GM21717 (cell line): Measurements from ENCODE around the gene INTS15.
A peak's percentile ranks its signal among the peaks of the same experiment; 100 is the strongest.

Experiments used
- ATAC-seq: cut with Tn5 transposase; IDR thresholded peaks from one replicate; pipeline ENCODE4 v1.9.1; 2021; ENCODE audit warnings: mild to moderate bottlenecking, moderate library complexity; ENCODE audit not compliant: unreplicated experiment

The INTS15 gene

GRCh38 chr7:6589829-6590644 is at the start of gene INTS15:
Gene INTS15 (plus strand): TSS chr7:6590021. CDS start chr7:6590284, 263 bp downstream.
- peak; percentile 90 for ATAC-seq

DNA sequence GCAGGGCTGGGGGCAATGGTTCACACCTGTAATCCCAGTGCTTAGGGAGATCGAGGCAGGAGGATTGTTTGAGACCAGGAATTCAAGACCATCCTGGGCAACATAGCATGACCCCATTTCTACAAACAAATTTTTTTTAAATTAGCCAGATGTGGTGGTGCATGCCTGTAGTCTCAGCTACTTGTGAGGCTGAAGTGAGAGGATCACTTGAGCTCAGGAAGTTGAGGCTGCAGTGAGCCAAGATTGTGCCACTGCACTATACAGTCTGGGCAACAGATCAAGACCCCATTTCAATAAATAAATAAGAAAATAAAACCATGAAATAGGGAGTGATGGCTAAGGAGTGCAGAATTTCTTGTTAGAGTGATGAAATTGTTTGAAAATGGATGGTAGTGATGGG is 47.5 kb upstream of the INTS15 start:
- ATAC-seq: no peak

DNA sequence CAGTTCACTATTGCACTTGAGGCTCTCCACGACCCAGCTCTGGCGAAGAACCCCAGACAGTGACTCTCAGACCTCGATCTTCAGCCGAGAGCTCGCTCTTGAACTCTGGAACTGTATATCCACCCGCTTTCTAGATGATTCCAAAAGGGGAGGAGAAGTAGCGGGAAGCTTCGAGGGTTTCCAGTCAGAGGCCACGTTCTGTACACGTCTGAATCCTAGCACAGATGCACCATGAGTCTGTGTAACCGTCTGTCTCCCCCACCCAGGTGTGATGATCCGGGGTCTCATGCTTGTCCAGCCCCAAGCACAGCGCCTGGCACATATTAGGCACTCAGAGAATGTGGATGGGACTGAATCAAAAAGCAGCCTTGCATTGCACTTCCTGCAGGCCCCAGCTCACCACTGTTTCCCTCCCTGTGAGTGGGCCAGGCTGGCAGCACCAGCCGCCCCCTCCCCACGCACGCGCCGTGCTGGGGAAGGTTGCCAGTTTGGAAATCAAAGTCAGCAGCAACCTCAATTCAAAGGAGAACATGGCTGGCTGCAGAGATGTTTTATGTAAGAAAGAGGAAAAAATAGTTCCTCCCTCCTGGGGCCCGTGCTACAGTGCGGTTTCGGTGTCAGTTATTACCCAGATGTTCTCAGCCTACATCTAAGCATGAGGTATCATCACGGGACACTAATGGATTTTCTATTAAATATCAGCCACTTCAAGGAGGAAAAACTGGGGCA is 44.3 kb upstream of the INTS15 start:
- ATAC-seq: no peak

GRCh38 chr7:6546498-6547251 is 43.1 kb upstream of the INTS15 start:
- no peak for ATAC-seq

DNA sequence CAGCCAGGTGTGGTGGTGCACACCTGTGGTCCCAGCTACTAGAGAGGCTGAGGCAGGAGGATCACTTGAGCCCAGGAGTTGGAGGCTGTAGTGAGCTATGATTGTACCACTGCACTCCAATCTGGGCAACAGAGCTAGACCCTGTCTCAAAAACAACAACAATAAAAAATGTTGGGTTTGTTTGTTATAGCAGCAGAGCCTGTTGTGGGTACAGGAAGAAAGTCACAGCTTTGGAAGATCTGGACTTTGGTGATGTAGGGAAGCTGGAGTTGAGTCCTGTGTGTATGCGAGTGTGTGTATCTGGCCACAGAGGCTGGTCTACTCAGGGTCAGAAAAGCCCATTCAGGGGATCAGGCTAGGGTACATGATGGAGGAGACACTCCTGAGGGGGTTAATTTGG is 42.4 kb upstream of the INTS15 start:
- ATAC-seq: no peak

DNA sequence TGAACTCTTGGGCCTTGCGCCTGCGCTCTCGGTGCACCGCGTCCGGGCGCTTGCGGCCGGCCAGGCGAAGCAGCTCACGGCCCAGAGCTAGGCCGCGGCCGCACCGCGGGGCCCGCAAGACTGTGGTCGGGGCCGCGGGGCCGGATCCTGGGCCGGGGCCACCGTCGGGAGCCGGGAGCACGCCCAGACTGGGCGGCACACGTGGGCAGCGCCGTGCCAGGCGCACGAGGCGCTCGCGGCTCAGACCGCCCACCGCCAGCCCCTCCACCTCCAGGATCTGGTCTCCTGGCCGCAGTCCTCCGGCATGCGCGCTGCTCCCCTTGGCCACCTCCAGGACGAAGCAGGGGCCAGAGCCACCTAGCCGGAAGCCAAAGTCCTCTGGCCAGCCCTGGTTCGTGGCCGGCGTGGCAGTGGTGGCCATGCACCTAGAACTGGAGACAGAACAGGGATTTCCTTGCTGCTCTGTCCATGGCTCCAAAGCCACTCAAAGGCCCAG is 38.8 kb upstream of the INTS15 start, which contains the start of gene GRID2IP:
Gene GRID2IP, minus strand, starts transcription at position 446 of the 496 bp plus-strand sequence. Its CDS starts 25 bp downstream, at position 421.
- ATAC-seq: no peak

GRCh38 chr7:6553448-6554044 is 36.3 kb upstream of the INTS15 start:
- no peak for ATAC-seq

- no peak for ATAC-seq
Measured at GRCh38 chr7:6554848-6555247, 35.0 kb upstream of the INTS15 start.

GRCh38 chr7:6556196-6556595 is 33.6 kb upstream of the INTS15 start:
- ATAC-seq: no peak

GRCh38 chr7:6558837-6559236 is 31.0 kb upstream of the INTS15 start:
- no peak for ATAC-seq

DNA sequence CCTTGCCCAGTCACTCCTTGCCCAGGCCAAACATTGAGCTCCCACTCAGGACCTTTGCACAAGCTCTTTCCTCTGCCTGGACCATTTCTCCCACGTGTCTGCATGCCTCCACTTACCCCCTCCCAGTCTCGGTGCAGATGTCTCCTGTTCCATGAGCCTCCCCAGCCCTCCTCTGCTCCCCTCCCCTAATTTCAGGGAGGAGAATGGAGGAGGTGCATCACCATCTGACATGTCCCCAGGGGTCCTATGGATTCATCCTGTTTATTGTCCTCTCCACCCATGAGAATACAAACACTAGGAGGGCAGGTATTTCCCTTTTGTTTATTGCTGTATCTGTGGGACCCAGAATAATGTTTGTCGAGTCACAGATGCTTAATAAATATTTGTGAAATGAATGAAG is 29.9 kb upstream of the INTS15 start:
- ATAC-seq: no peak

DNA sequence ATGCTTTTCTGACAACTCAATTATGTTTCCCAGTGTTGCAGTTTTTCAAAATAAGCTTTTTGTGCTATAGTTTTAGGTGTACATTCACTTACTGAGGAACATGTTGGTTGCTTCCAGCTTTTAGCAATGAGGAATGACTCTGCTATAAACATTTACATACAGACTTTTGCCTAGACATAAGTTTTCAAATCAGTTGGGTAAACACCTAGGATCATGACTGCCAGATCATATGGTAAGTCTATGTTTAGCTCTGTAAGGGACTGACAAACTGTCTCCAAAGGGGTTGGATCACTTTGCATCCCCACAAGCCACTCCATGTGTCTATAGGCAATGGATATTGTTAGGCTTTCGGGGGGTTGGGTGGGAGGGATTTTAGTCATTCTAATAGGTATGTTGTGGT is 27.7 kb upstream of the INTS15 start:
- no peak for ATAC-seq

GRCh38 chr7:6563936-6564770 is 25.7 kb upstream of the INTS15 start:
- ATAC-seq: no peak

GRCh38 chr7:6565655-6566054 is 24.2 kb upstream of the INTS15 start:
- ATAC-seq: no peak

GRCh38 chr7:6567886-6568285 is 21.9 kb upstream of the INTS15 start:
- no peak for ATAC-seq

DNA sequence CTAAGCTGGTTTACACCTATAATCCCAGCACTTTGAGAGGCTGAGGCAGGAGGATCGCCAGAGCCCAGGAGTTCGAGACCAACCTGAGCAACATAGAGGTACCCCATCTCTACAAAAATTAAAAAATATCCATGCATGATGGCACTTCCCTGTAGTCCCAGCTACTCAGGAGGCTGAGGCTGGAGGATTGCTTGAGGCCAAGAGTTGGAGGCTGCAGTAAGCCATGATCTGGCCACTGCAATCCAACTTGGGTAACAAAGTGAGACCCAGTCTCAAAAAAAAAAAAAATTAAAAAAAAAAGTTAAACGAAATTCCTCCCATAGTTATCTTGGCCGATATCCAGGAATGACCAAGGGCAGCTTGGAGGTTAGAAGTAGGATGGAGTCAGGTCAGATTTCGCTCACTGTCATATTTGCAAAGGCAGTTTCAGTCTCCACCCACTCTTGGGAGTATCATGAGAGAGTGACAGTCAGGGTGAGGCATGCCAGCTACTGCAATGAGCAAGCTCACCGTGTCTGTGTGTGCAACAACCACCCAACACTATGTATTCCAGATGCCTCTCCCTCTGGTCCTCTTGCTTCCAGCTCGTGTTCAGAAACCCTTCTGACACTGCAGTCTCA is 18.6 kb upstream of the INTS15 start:
- ATAC-seq: peak; percentile 63

DNA sequence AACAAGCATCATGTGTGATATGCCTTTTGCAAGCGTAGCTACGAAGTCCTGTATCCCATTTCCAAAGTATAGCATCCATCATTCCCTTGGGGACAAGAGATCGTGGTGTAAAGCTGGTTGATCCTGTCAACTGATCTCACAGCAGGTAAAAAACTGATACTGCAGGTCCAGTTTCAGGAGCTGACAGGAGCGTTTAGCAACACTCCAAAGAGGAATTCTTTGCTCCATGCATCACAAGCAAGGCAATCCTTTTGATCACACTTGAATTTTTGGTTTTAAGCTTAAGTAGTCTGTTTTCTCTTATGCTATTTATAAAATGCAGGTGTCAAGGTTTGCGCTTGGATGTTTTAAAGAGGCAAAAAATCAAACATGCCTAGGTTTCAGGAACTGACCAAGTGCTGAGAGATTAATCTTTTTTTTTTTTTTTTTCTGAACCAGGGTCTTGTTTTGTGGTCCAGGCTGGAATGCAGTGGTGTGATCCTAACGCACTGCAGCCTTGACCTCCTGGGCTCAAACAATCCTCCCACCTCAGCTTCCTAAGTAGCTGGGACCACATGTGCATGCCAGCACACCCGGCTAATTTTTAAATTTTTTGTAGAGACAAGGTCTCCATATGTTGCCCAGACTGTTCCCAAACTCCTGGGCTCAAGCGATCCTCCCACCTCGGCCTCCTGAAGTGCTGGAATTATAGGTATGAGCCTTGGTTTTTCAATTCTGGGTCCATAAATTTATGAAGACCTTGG is 14.4 kb upstream of the INTS15 start:
- ATAC-seq: no peak

DNA sequence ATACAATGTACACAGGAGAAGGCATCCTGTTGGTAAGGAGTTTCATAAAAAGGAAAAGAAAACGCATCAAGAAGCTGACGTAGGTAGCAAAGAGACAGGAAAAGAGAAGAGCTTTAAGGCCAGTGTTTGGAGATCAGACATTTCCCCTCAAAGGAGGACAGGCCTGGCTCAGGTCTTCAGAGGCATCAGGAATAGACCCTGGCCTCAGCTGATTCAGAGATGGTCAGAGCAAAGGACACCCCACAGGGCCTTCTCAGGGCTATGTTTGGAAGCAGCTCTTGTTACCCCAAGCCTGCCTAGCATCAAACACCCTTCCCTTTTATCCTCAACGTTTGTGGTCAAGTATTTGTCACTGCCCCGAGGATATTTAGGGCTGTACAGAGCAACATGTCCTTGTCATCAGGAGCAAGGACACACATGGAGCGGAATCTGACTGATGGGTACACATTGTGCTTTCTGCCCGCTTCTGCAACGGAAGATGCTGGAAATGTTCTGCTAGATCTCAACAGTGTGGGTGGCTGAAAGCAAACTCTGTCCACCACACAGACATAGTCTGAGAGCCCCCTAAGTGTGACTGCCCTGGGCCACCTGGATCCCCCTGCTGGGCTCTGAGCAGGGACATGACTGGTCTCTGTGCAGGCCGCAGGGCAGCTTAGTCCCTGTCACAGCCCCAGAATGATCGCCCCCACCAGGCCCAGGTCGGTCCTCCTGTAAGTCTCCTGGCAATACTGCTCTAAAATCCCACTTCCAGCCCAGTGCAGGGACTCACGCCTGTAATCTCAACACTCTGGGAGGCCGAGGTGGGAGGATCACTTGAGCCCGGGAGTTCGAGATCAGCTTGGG is 13.6 kb upstream of the INTS15 start:
- no peak for ATAC-seq
